Neural cell (in vitro differentiated cells): ENCODE measurements around the gene AP2B1.

Experiments used
- EP300 ChIP-seq: fragments of 450-650 bp; conservative IDR thresholded peaks from 2 replicates; pipeline ENCODE4 v1.6.1; 2014; ENCODE audit warnings: antibody characterized with exemption, mild to moderate bottlenecking, moderate library complexity; ENCODE audit not compliant: poor library complexity, severe bottlenecking
- EZH2 ChIP-seq: fragments of 200-600, 300-800 bp; shearing (Covaris generic), sonication (generic); IDR thresholded peaks from 2 replicates; pipeline ENCODE4 v1.6.1; 2014; ENCODE audit warnings: antibody characterized with exemption, low read length, borderline replicate concordance, mild to moderate bottlenecking; ENCODE audit not compliant: insufficient read depth, poor library complexity, severe bottlenecking
- RAD21 ChIP-seq: fragments of 450-650 bp; conservative IDR thresholded peaks from 2 replicates; pipeline ENCODE4 v1.6.1; 2014; ENCODE audit warnings: antibody characterized with exemption, mild to moderate bottlenecking, moderate library complexity
- TAF1 ChIP-seq: IDR thresholded peaks from 2 replicates; pipeline ENCODE4 v1.6.1; 2012; ENCODE audit warnings: low read depth
- TF ChIP-seq, protein P1 (sequence below): fragments of 450-650 bp; IDR thresholded peaks from 2 replicates; pipeline ENCODE4 v1.5.1; 2014; ENCODE audit warnings: antibody characterized with exemption, mild to moderate bottlenecking, moderate library complexity; ENCODE audit not compliant: poor library complexity, severe bottlenecking
- TF ChIP-seq, protein P2 (sequence below): IDR thresholded peaks from 2 replicates; pipeline ENCODE4 v1.6.1; 2012; ENCODE audit warnings: borderline replicate concordance

GRCh38 chr17:35537601-35538141 lies 49.5 kb upstream of the AP2B1 start, which contains the start of gene SLFN12L:
- TF ChIP-seq, protein P1, sequence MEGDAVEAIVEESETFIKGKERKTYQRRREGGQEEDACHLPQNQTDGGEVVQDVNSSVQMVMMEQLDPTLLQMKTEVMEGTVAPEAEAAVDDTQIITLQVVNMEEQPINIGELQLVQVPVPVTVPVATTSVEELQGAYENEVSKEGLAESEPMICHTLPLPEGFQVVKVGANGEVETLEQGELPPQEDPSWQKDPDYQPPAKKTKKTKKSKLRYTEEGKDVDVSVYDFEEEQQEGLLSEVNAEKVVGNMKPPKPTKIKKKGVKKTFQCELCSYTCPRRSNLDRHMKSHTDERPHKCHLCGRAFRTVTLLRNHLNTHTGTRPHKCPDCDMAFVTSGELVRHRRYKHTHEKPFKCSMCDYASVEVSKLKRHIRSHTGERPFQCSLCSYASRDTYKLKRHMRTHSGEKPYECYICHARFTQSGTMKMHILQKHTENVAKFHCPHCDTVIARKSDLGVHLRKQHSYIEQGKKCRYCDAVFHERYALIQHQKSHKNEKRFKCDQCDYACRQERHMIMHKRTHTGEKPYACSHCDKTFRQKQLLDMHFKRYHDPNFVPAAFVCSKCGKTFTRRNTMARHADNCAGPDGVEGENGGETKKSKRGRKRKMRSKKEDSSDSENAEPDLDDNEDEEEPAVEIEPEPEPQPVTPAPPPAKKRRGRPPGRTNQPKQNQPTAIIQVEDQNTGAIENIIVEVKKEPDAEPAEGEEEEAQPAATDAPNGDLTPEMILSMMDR, result no peak
- TF ChIP-seq EZH2 (no peak), RAD21 (no peak), EP300 (no peak), TAF1 (no peak)
- TF ChIP-seq, protein P2, sequence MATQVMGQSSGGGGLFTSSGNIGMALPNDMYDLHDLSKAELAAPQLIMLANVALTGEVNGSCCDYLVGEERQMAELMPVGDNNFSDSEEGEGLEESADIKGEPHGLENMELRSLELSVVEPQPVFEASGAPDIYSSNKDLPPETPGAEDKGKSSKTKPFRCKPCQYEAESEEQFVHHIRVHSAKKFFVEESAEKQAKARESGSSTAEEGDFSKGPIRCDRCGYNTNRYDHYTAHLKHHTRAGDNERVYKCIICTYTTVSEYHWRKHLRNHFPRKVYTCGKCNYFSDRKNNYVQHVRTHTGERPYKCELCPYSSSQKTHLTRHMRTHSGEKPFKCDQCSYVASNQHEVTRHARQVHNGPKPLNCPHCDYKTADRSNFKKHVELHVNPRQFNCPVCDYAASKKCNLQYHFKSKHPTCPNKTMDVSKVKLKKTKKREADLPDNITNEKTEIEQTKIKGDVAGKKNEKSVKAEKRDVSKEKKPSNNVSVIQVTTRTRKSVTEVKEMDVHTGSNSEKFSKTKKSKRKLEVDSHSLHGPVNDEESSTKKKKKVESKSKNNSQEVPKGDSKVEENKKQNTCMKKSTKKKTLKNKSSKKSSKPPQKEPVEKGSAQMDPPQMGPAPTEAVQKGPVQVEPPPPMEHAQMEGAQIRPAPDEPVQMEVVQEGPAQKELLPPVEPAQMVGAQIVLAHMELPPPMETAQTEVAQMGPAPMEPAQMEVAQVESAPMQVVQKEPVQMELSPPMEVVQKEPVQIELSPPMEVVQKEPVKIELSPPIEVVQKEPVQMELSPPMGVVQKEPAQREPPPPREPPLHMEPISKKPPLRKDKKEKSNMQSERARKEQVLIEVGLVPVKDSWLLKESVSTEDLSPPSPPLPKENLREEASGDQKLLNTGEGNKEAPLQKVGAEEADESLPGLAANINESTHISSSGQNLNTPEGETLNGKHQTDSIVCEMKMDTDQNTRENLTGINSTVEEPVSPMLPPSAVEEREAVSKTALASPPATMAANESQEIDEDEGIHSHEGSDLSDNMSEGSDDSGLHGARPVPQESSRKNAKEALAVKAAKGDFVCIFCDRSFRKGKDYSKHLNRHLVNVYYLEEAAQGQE, result no peak
